ENCODE measurements around the gene NCOA6.

- TF ChIP-seq CTCF (IDR thresholded peaks at IDR 0.05; ENCODE audit: low read length): no peak
- TF ChIP-seq EZH2phosphoT487 (IDR thresholded peaks at IDR 0.05; ENCODE audit: low read length): no peak
- TF ChIP-seq EZH2 (optimal IDR thresholded peaks at IDR 0.05; ENCODE audit: low read depth, low read length): no peak
Observed at GRCh38 chr20:34732523-34732922, 92.9 kb downstream of the NCOA6 start.

All from MM.1S (cell line).